OCI-LY3 (cell line): ENCODE measurements around the gene TDRKH.

Experiments used
- H2AFZ ChIP-seq: fragments of 200-600, 300-600 bp; shearing (Covaris generic); 2 replicates; pipeline ENCODE4 v1.6.0; 2014; ENCODE audit warnings: antibody characterized with exemption, low read depth, low read length
- H3K27ac ChIP-seq: fragments of 200-600, 300-600 bp; sonication (generic); 2 replicates; pipeline ENCODE4 v1.5.1; 2014; ENCODE audit warnings: mild to moderate bottlenecking, low read length, moderate library complexity, mixed read lengths
- H3K27me3 ChIP-seq: fragments of 200-600, 300-600 bp; sonication (generic); 2 replicates; pipeline ENCODE4 v1.6.1; 2014; ENCODE audit warnings: low read depth, low read length, mixed read lengths
- H3K36me3 ChIP-seq: fragments of 200-600, 300-600 bp; sonication (generic); replicated peaks from 2 replicates; pipeline ENCODE3; 2014; ENCODE audit warnings: low read depth, low read length, mixed read lengths
- H3K4me1 ChIP-seq: fragments of 300-600, 200-600 bp; sonication (generic); 2 replicates; pipeline ENCODE4 v1.6.1; 2014; ENCODE audit warnings: low read length, mixed read lengths
- H3K4me2 ChIP-seq: fragments of 200-600, 300-600 bp; sonication (generic); 2 replicates; pipeline ENCODE4 v1.6.1; 2014; ENCODE audit warnings: low read length, mixed read lengths
- H3K4me3 ChIP-seq: fragments of 300-600, 200-600 bp; sonication (generic); 2 replicates; pipeline ENCODE4 v1.5.1; 2014; ENCODE audit warnings: antibody characterized with exemption, mild to moderate bottlenecking, low read length, moderate library complexity
- H3K79me2 ChIP-seq: fragments of 300-600, 200-600 bp; shearing (Covaris generic); 2 replicates; pipeline ENCODE4 v1.6.1; 2014; ENCODE audit warnings: mild to moderate bottlenecking, low read length, mixed read lengths
- H3K9ac ChIP-seq: fragments of 300-600, 200-600 bp; shearing (Covaris generic); 2 replicates; pipeline ENCODE4 v1.6.0; 2014; ENCODE audit warnings: mild to moderate bottlenecking, low read length, moderate library complexity
- H3K9me3 ChIP-seq: fragments of 200-600, 300-600 bp; shearing (Covaris generic); 2 replicates; pipeline ENCODE4 v1.6.1; 2014; ENCODE audit warnings: low read length, mixed read lengths; ENCODE audit not compliant: insufficient read depth
- H4K20me1 ChIP-seq: fragments of 200-600, 300-600 bp; sonication (generic); 2 replicates; pipeline ENCODE4 v1.6.1; 2016; ENCODE audit warnings: low read length, mixed read lengths; ENCODE audit not compliant: insufficient read depth
- EZH2phosphoT487 ChIP-seq: fragments of 200-600 bp; shearing (Covaris generic); IDR thresholded peaks from 2 replicates; pipeline ENCODE4 v1.6.1; 2018; ENCODE audit warnings: antibody characterized with exemption, mixed run types, low read depth
- TF ChIP-seq, protein P1 (sequence below): fragments of 200-600, 300-600 bp; sonication (generic); IDR thresholded peaks from 2 replicates; pipeline ENCODE4 v1.5.1; 2014; ENCODE audit warnings: antibody characterized with exemption, low read length, low read depth

Gene TDRKH

DNA sequence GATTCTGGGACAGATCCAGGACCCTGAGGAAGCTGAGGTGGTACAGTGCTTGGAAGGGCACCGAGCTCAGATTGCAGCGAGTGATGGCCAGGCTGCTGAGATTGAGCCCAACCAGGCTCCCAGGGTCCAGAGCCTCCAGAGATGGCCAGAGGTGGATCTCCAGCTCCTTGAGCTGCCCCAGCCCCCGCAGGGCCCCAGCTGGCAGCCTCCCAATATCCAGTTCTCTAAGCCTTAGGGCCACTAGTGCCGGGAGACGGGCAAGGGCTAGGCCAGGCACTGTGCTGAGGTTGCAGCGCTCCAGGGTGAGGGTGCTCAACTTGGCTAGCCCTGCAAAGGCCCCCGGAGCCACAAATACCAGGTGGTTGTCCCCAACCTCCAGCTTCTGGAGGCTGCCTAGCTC is 11.5 kb upstream of the TDRKH start:
- Histone ChIP-seq H3K9ac (no peak overlapping the region), H3K36me3 (no peaks in the 10 kb centered on the region), H3K4me1 (peaks cover 5% of the 10 kb centered on the region; the same call in 1 of the 2 replicates), H2AFZ (no peak overlapping the region), H3K9me3 (no peaks in the 10 kb centered on the region), H3K4me2 (no peak overlapping the region), H4K20me1 (no peaks in the 10 kb centered on the region), H3K4me3 (no peak overlapping the region), H3K79me2 (no peaks in the 10 kb centered on the region), H3K27me3 (peaks cover 65% of the 10 kb centered on the region), H3K27ac (no peak overlapping the region)
- TF ChIP-seq EZH2phosphoT487 = no peak
- TF ChIP-seq, protein P1, sequence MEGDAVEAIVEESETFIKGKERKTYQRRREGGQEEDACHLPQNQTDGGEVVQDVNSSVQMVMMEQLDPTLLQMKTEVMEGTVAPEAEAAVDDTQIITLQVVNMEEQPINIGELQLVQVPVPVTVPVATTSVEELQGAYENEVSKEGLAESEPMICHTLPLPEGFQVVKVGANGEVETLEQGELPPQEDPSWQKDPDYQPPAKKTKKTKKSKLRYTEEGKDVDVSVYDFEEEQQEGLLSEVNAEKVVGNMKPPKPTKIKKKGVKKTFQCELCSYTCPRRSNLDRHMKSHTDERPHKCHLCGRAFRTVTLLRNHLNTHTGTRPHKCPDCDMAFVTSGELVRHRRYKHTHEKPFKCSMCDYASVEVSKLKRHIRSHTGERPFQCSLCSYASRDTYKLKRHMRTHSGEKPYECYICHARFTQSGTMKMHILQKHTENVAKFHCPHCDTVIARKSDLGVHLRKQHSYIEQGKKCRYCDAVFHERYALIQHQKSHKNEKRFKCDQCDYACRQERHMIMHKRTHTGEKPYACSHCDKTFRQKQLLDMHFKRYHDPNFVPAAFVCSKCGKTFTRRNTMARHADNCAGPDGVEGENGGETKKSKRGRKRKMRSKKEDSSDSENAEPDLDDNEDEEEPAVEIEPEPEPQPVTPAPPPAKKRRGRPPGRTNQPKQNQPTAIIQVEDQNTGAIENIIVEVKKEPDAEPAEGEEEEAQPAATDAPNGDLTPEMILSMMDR = no peak

DNA sequence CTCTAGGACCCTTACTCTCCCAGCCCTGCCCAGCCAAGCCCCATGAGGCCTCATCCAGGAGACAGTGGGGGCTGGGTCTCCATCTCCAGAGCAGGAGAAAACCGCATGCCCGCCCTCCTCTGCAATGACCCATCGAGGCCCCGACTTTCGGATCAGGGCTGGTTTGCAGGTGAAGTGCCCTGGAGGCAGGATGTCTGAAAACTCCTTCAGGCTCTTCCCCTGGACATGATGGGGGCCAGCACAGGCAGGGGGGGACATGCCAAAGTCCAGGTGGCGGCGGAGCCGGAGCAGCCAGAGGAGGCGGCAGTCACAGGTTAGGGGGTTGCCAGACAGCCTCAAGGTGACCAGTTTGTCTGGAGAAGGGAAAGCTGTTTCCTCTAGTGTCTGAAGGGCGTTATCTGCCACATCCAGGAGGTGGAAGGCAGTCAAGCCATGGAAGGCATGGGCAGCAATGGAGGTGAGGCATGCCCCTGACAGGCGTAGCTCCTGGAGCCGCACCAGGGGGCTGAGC is 11.1 kb upstream of the TDRKH start:
- Histone ChIP-seq H3K36me3 (no peaks in the 10 kb centered on the region), H3K4me3 (no peak overlapping the region), H2AFZ (no peak overlapping the region), H3K27ac (no peak overlapping the region), H3K9ac (no peak overlapping the region), H3K9me3 (no peaks in the 10 kb centered on the region), H3K79me2 (no peaks in the 10 kb centered on the region), H3K27me3 (peaks cover 68% of the 10 kb centered on the region), H4K20me1 (no peaks in the 10 kb centered on the region), H3K4me2 (no peak overlapping the region), H3K4me1 (peaks cover 5% of the 10 kb centered on the region; the same call in 1 of the 2 replicates)
- TF ChIP-seq EZH2phosphoT487 = no peak
- TF ChIP-seq, protein P1 = no peak

DNA sequence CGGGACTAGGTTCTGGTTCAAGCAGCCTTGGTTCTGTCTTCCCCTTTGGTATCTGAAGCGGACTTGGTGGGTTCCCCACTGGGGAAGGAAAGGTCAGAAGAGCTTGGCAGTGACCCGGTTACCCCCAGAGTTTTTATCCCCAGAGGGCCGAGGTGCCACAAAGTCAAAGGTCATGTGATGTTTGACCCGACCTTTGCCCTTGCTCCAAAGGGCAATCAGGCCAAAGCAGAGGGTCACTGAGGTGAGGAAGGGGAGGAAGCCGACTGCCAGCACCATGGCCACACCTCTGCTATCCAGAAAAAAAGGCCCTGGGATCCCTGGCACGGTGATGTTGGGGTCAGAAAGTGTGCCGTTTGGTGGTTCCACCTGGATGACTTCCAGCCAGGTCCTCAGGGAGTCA is 10.5 kb upstream of the TDRKH start:
- H3K27ac ChIP-seq = no peak overlapping the region
- H3K36me3 ChIP-seq = no peaks in the 10 kb centered on the region
- no peak overlapping the region for H3K4me2 ChIP-seq
- H4K20me1 ChIP-seq = no peaks in the 10 kb centered on the region
- peaks cover 5% of the 10 kb centered on the region; the same call in 1 of the 2 replicates for H3K4me1 ChIP-seq
- H2AFZ ChIP-seq = no peak overlapping the region
- no peak for TF ChIP-seq EZH2phosphoT487
- TF ChIP-seq, protein P1 = no peak
- no peaks in the 10 kb centered on the region for H3K9me3 ChIP-seq
- H3K4me3 ChIP-seq = no peak overlapping the region
- H3K9ac ChIP-seq = no peak overlapping the region
- H3K27me3 ChIP-seq = peaks cover 65% of the 10 kb centered on the region
- H3K79me2 ChIP-seq = no peaks in the 10 kb centered on the region

DNA sequence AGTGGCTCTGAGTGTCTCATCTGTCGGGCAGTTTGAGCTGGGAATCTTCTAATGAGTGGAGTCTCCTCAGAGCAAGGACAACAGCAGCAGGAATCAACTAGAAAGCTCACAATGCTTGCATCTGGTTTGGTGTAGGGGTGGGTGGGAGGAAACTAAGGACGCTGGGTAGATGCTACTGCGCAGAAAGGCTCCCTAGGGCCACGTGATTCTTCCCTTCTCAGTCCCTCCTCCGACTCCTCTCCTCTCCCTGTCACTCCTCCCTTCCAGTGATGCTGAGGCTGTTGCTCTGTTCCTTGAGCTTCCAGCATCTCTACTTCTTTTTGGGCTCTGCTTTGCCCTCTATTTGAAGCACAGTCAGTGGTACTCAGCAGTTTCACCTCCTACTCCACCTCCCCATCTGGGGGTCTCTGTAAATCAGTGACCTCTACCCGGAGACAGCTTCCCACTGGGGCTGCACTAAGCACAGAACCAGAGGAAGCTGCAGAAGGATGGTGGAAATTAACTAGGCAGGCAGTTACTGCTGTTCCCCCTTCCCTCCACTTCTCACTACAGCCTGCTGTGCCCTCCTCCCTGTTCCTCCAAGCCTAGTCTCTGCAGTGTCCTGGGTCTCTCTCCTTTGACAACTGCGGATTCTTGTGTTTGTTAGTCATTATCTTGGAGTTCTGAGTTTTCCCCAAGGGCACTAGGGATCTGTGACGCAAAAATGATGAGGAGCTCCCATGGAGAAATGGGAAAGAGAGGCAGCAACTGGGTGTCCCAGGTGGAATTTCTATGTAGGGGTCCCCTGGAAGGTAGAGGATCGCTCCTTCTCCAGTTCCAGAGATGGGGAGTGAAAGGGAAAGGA is 9.1 kb upstream of the TDRKH start:
- Histone ChIP-seq H3K79me2 (no peaks in the 10 kb centered on the region), H3K9me3 (no peaks in the 10 kb centered on the region), H2AFZ (no peak overlapping the region), H3K36me3 (no peaks in the 10 kb centered on the region), H3K4me3 (no peak overlapping the region), H3K4me2 (no peak overlapping the region), H3K9ac (no peak overlapping the region), H4K20me1 (no peaks in the 10 kb centered on the region), H3K27me3 (peaks cover 53% of the 10 kb centered on the region), H3K4me1 (peaks cover 2% of the 10 kb centered on the region; the same call in 1 of the 2 replicates), H3K27ac (no peak overlapping the region)
- TF ChIP-seq, protein P1 = no peak
- TF ChIP-seq EZH2phosphoT487 = no peak
